GM12878 (cell line): ENCODE results near the gene MZT2A. TPM values are rescaled to one million over a fixed set of nuclear protein-coding genes. Genes with fewer than 3 reads are reported as not detected.
"Not testable (repeated sequence)": the region's sequence is repeated elsewhere in the genome, so short reads cannot be mapped to it uniquely, and the experiment has no call there.

Experiments
- ATAC-seq: fragments of 200-7000 bp; cut with Tn5 transposase; 3 replicates; pipeline ENCODE4 v1.9.1; 2020; ENCODE audit warnings: mild to moderate bottlenecking, moderate library complexity
- BruUV-seq: library from RNA; stranded (reverse); fragments of 400-500 nt; replicated peaks from 2 replicates; lab custom pipeline; 2021; lab: Mats Ljungman, UMichigan
- CTCF ChIA-PET: fragments of 300-600 bp; sonication (Branson Sonifier 250); formaldehyde crosslinking; extraction: SDS; loops from one replicate; lab custom pipeline; 2021; ENCODE audit warnings: inconsistent platforms; lab: Yijun Ruan, JAX
- POLR2A ChIA-PET: fragments of 350-600 bp; formaldehyde crosslinking; extraction: SDS; loops from one replicate; lab custom pipeline; 2021; ENCODE audit warnings: inconsistent platforms; lab: Charles Lee
- RAD21 ChIA-PET: fragments of 300-600 bp; sonication (Branson Sonifier 250); formaldehyde crosslinking; loops from one replicate; lab custom pipeline; 2023; ENCODE audit warnings: antibody characterized with exemption; ENCODE audit not compliant: unreplicated experiment; lab: Charles Lee
- SMC1A ChIA-PET: fragments of 300-600 bp; sonication (Branson Sonifier 250); formaldehyde crosslinking; loops from one replicate; lab custom pipeline; 2023; ENCODE audit not compliant: unreplicated experiment, uncharacterized antibody; lab: Charles Lee
- DNase-seq: peaks from one replicate; pipeline ENCODE4 v3.0.0-alpha.2; 2011; ENCODE audit warnings: low read depth, low spot score
- FAIRE-seq: peaks from 3 replicates; lab custom pipeline; 2011; peaks lifted over from hg19 to GRCh38; lab: Jason Lieb, UNC
- H2AFZ ChIP-seq: 2 replicates; pipeline ENCODE4 v1.6.0; 2011; ENCODE audit warnings: low read depth, low read length, control low read depth; ENCODE audit not compliant: control insufficient read depth
- H3K27ac ChIP-seq: 2 replicates; pipeline ENCODE4 v1.5.1; 2011; ENCODE audit warnings: control low read depth; ENCODE audit not compliant: control insufficient read depth, insufficient read depth
- H3K27me3 ChIP-seq, 2 experiments: replicated peaks in 1 of 2; 2 replicates each; pipeline versions ENCODE4 v1.6.0 to v1.6.1; 2011; ENCODE audit warnings: low read length in 1 of 2; ENCODE audit not compliant: control insufficient read depth in 2 of 2, insufficient read depth in 2 of 2
- H3K36me3 ChIP-seq, 2 experiments: 2 replicates each; pipeline ENCODE4 v1.5.1; 2011; ENCODE audit warnings: low read length in 1 of 2; ENCODE audit not compliant: control insufficient read depth in 2 of 2, insufficient read depth in 2 of 2
- H3K4me1 ChIP-seq: 2 replicates; pipeline ENCODE4 v1.6.1; 2011; ENCODE audit warnings: mild to moderate bottlenecking, low read length, moderate library complexity, mixed read lengths; ENCODE audit not compliant: control insufficient read depth, insufficient read depth
- H3K4me2 ChIP-seq: 2 replicates; pipeline ENCODE4 v1.6.0; 2011; ENCODE audit warnings: control low read depth; ENCODE audit not compliant: control insufficient read depth, insufficient read depth
- H3K4me3 ChIP-seq: fragments of 200-600 bp; sonication (generic); 2 replicates; pipeline ENCODE4 v1.5.1; 2016
- H3K79me2 ChIP-seq: 2 replicates; pipeline ENCODE4 v1.6.0; 2011; ENCODE audit warnings: low read length; ENCODE audit not compliant: control insufficient read depth, insufficient read depth
- H3K9ac ChIP-seq: 2 replicates; pipeline ENCODE4 v1.8.0; 2011; ENCODE audit warnings: low read length, control low read depth, mixed read lengths; ENCODE audit not compliant: control insufficient read depth, insufficient read depth
- H3K9me3 ChIP-seq: replicated peaks from 3 replicates; pipeline ENCODE4 v1.5.1; 2011; ENCODE audit warnings: mild to moderate bottlenecking, low read length; ENCODE audit not compliant: control insufficient read depth, insufficient read depth
- H4K20me1 ChIP-seq: 2 replicates; pipeline ENCODE4 v1.6.0; 2011; ENCODE audit not compliant: control insufficient read depth, insufficient read depth
- WGBS: methylation state at CpG from one replicate; pipeline ENCODE4 v1.1.6; 2016; ENCODE audit warnings: low lambda C conversion rate; ENCODE audit not compliant: insufficient replicate concordance, insufficient coverage; ENCODE audit errors: missing lambda C conversion rate; 5-methylcytosine and 5-hydroxymethylcytosine counted together
- in situ Hi-C: fragments of 300-500 bp; cut with MboI; formaldehyde crosslinking; loops from 9 replicates; pipeline ENCODE4 v1.14.3; 2018; ENCODE audit warnings: mixed read lengths
- intact Hi-C: fragments of 100-400 bp; cut with micrococcal nuclease; formaldehyde crosslinking; loops from one replicate; pipeline ENCODE4 v1.14.2; 2022; ENCODE audit not compliant: unreplicated experiment
- microRNA-seq: library from miRNA; unstranded; fragments of <30 nt; microRNA quantifications from one replicate; pipeline ENCODE4, GENCODE V29; 2018
- polyA plus RNA-seq, 11 experiments: library from polyadenylated mRNA; depleted of rRNA in 4 of 11; unstranded in 6 of 11; stranded (reverse) in 5 of 11; fragments of >200 nt; fragmentation: Nextera tagmentation in 4 of 11; fragmentation: Illumina TruSeq in 1 of 11; extraction: Ambion mirVana in 4 of 11; extraction: Trizol in 1 of 11; gene quantifications; 1 replicate in 1 of 11; 2 replicates in 10 of 11; pipeline versions ENCODE4 v1.2.1 to v1.2.3, GENCODE V29; 2011 to 2016; ENCODE audit warnings: inconsistent platforms in 2 of 11, missing spikeins in 2 of 11, low read depth in 1 of 11
- total RNA-seq, 4 experiments: library from RNA; depleted of rRNA in 3 of 4; stranded (reverse); fragments of >200 nt in 3 of 4; fragmentation: Illumina TruSeq in 1 of 4; extraction: Trizol in 1 of 4; gene quantifications; 2 replicates each; pipeline versions ENCODE4 v1.2.1 to v1.2.3, GENCODE V29; 2013 to 2021

The MZT2A gene
- total and polyA plus RNA-seq, 10 of the 15 experiments (the other 5 are each of a cell fraction or from before 2014, with no cell fraction given), result 6.3 to 325 (median 151) TPM

DNA sequence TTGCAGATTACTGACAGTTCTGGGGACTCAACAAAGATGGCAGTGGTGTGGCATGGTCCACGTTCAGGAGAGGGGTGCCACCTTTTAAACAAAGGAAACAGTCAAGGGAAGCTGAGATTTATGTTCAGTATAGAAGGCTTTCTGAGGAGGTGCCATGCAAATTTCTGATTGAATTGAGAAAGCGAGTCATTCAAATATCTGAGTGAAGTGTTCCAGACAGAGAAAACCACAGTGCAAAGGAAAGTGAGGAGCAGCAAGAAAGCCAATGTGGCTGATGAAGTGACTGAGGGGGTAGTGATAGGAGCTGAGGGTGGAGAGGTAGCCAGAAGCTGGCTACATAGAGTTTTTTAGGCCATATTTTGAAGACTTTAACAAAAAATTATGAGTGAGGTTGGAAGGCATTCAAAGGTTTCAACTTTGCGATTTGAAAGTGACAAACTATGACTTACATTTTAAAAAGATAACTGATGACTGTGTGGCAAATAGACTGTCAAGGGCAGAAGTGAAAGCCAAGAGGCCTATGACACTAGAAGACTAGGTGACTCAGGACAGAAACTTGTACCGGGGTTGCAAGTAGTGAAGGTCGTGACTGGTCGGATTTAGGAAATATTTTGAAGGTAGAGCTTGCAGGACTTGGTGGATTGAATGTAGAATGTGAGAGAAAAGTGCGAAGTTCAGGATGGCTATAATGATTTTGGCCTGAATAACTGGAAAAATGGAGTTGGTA, 51.3 kb downstream of the MZT2A start:
- DNase-seq, BruUV-seq, RAD21 ChIA-PET, H3K27ac ChIP-seq, H3K4me2 ChIP-seq, H3K4me1 ChIP-seq, POLR2A ChIA-PET, CTCF ChIA-PET, intact Hi-C loops, H3K27me3 ChIP-seq, H3K9me3 ChIP-seq, FAIRE-seq, H3K79me2 ChIP-seq, in situ Hi-C loops, H2AFZ ChIP-seq, SMC1A ChIA-PET, H3K36me3 ChIP-seq, H4K20me1 ChIP-seq, H3K9ac ChIP-seq, H3K4me3 ChIP-seq: not testable (repeated sequence)
- ATAC-seq, result peak; percentile 45; the same call in 2 of the 3 replicates
- WGBS, result 11% methylated on average over 7 of the region's 7 CpGs

Small RNA genes lying within 50 kb of the gene (microRNA-seq; reads per million reads assigned to microRNA genes)
- not detected for gene MIR4784

Other genes starting within 250 kb of the MZT2A start
- gene RAB6D, start 128.2 kb downstream of the MZT2A start, total RNA-seq (2014; rRNA removed), result not detected in 2 replicates
- not detected in 2 replicates for gene RAB6D, start 128.2 kb downstream of the MZT2A start, total RNA-seq (2014; rRNA removed; fragmentation: Illumina TruSeq; extraction: Trizol)
- not detected in 2 replicates for gene RAB6D, start 128.2 kb downstream of the MZT2A start, total RNA-seq (2021)
- gene RAB6D, start 128.2 kb downstream of the MZT2A start, polyA plus RNA-seq (2011; rRNA removed), result 0.03 and 0.04 TPM in 2 replicates
- 0.03 TPM in 1 of 2 replicates, not detected in the other for gene RAB6D, start 128.2 kb downstream of the MZT2A start, polyA plus RNA-seq (2014; fragmentation: Illumina TruSeq; extraction: Trizol)
- not detected for gene RAB6D, start 128.2 kb downstream of the MZT2A start, polyA plus RNA-seq (2014; fragmentation: Nextera tagmentation; extraction: Ambion mirVana)
- not detected in 2 replicates for gene RAB6D, start 128.2 kb downstream of the MZT2A start, polyA plus RNA-seq (2014; rRNA removed)
- gene RAB6D, start 128.2 kb downstream of the MZT2A start, polyA plus RNA-seq (2016; fragmentation: Nextera tagmentation; extraction: Ambion mirVana), result under 1 TPM; 0.08 to 0.11 TPM
- not detected in 2 replicates for gene TUBA3D, start 16.3 kb downstream of the MZT2A start, total RNA-seq (2014; rRNA removed)
- gene TUBA3D, start 16.3 kb downstream of the MZT2A start, total RNA-seq (2014; rRNA removed; fragmentation: Illumina TruSeq; extraction: Trizol), result not detected in 2 replicates
- not detected in 2 replicates for gene TUBA3D, start 16.3 kb downstream of the MZT2A start, total RNA-seq (2021)
- not detected in 2 replicates for gene TUBA3D, start 16.3 kb downstream of the MZT2A start, polyA plus RNA-seq (2011; rRNA removed)
- not detected in 2 replicates for gene TUBA3D, start 16.3 kb downstream of the MZT2A start, polyA plus RNA-seq (2014; fragmentation: Illumina TruSeq; extraction: Trizol)
- under 1 TPM; 0.04 to 0.08 TPM for gene TUBA3D, start 16.3 kb downstream of the MZT2A start, polyA plus RNA-seq (2014; fragmentation: Nextera tagmentation; extraction: Ambion mirVana)
- gene TUBA3D, start 16.3 kb downstream of the MZT2A start, polyA plus RNA-seq (2014; rRNA removed), result not detected in 2 replicates
- under 1 TPM; 0.33 to 0.37 TPM for gene TUBA3D, start 16.3 kb downstream of the MZT2A start, polyA plus RNA-seq (2016; fragmentation: Nextera tagmentation; extraction: Ambion mirVana)
- gene CCDC74A, start 35.5 kb upstream of the MZT2A start, total RNA-seq (2014; rRNA removed), result 98.8 and 101 TPM in 2 replicates
- gene CCDC74A, start 35.5 kb upstream of the MZT2A start, total RNA-seq (2014; rRNA removed; fragmentation: Illumina TruSeq; extraction: Trizol), result 55.5 and 57.8 TPM in 2 replicates
- 68.0 and 71.9 TPM in 2 replicates for gene CCDC74A, start 35.5 kb upstream of the MZT2A start, total RNA-seq (2021)
- gene CCDC74A, start 35.5 kb upstream of the MZT2A start, polyA plus RNA-seq (2011; rRNA removed), result 42.1 and 61.8 TPM in 2 replicates
- gene CCDC74A, start 35.5 kb upstream of the MZT2A start, polyA plus RNA-seq (2014; fragmentation: Illumina TruSeq; extraction: Trizol), result 19.1 and 55.9 TPM in 2 replicates
- 10 to 100 TPM; 14.3 to 21.5 TPM for gene CCDC74A, start 35.5 kb upstream of the MZT2A start, polyA plus RNA-seq (2014; fragmentation: Nextera tagmentation; extraction: Ambion mirVana)
- gene CCDC74A, start 35.5 kb upstream of the MZT2A start, polyA plus RNA-seq (2014; rRNA removed), result 133 and 141 TPM in 2 replicates
- gene CCDC74A, start 35.5 kb upstream of the MZT2A start, polyA plus RNA-seq (2016; fragmentation: Nextera tagmentation; extraction: Ambion mirVana), result 10 to 100 TPM; 66.6 to 73.9 TPM